Stimulated activated naive CD4-positive, alpha-beta T cell treated with Interleukin-2 at 50 U/mL for 16 hours (primary cell): ENCODE data around the gene PXT1.
A peak's percentile ranks its signal among the peaks of the same experiment; 100 is the strongest.
"Not testable (repeated sequence)": the region's sequence is repeated elsewhere in the genome, so short reads cannot be mapped to it uniquely, and the experiment has no call there.

Source experiments
- DNase-seq: peaks from one replicate; lab custom pipeline; 2025; lab: John Stamatoyannopoulos, UW

PXT1 gene

GRCh38 chr6:36368921-36369865 lies 73.5 kb downstream of the PXT1 start:
- DNase-seq: no peak

- DNase-seq: no peak
These were observed 74.2 kb downstream of the PXT1 start for GRCh38 chr6:36368421-36368820.

GRCh38 chr6:36367743-36368142 lies 74.9 kb downstream of the PXT1 start:
- DNase-seq: no peak

GRCh38 chr6:36364669-36365479 lies 77.8 kb downstream of the PXT1 start:
- peak; percentile 9 for DNase-seq

GRCh38 chr6:36364061-36364635 lies 78.5 kb downstream of the PXT1 start:
- DNase-seq: not testable (repeated sequence)

GRCh38 chr6:36363371-36363752 lies 79.3 kb downstream of the PXT1 start:
- not testable (repeated sequence) for DNase-seq

GRCh38 chr6:36362551-36363370 lies 79.9 kb downstream of the PXT1 start:
- DNase-seq: no peak

- DNase-seq: no peak
These were observed 81.6 kb downstream of the PXT1 start for GRCh38 chr6:36361071-36361470.

- DNase-seq: peak; percentile 58
These were observed 82.2 kb downstream of the PXT1 start for GRCh38 chr6:36360241-36361054.

GRCh38 chr6:36358226-36358915 lies 84.3 kb downstream of the PXT1 start:
- DNase-seq: no peak

GRCh38 chr6:36357872-36358225 lies 84.8 kb downstream of the PXT1 start:
- no peak for DNase-seq

GRCh38 chr6:36355819-36356218 lies 86.8 kb downstream of the PXT1 start:
- DNase-seq: no peak

GRCh38 chr6:36353411-36353915 lies 89.2 kb downstream of the PXT1 start:
- DNase-seq: no peak

GRCh38 chr6:36352477-36353157 lies 90.0 kb downstream of the PXT1 start:
- DNase-seq: no peak

- DNase-seq: no peak
These were observed 91.7 kb downstream of the PXT1 start for GRCh38 chr6:36350681-36351571.

- DNase-seq: no peak
These were observed 92.6 kb downstream of the PXT1 start for GRCh38 chr6:36350082-36350481.

- no peak for DNase-seq
These were observed 93.4 kb downstream of the PXT1 start for GRCh38 chr6:36349240-36349639.

- no peak for DNase-seq
These were observed 95.0 kb downstream of the PXT1 start for GRCh38 chr6:36347621-36348020.
